K562 (cell line): ENCODE data around the gene SUPT5H. TPM values are rescaled to one million over a fixed set of nuclear protein-coding genes. Genes with fewer than 3 reads are reported as not detected.

Experiments used
- L3MBTL2 ChIP-seq: fragments of 450-650 bp; IDR thresholded peaks from 2 replicates; pipeline ENCODE4 v1.6.1; 2016; ENCODE audit warnings: mild to moderate bottlenecking, moderate library complexity
- polyA plus RNA-seq, 8 experiments: library from polyadenylated mRNA; depleted of rRNA in 4 of 8; stranded (reverse) in 5 of 8; unstranded in 3 of 8; fragments of >200 nt; fragmentation: Nextera tagmentation in 2 of 8; fragmentation: Illumina TruSeq in 1 of 8; extraction: Ambion mirVana in 2 of 8; extraction: Trizol in 1 of 8; gene quantifications; 2 replicates each; pipeline versions ENCODE4 v1.2.1 to v1.2.3, GENCODE V29; 2011 to 2014; ENCODE audit warnings: inconsistent platforms in 1 of 8, missing spikeins in 1 of 8
- total RNA-seq, 7 experiments: library from RNA; depleted of rRNA in 6 of 7; stranded (reverse); fragments of >200 nt in 6 of 7; fragmentation: Illumina TruSeq in 2 of 7; extraction: Trizol in 2 of 7; gene quantifications; 2 replicates each; pipeline versions ENCODE4 v1.2.1 to v1.2.3, GENCODE V29; 2011 to 2021; ENCODE audit warnings: low replicate concordance in 1 of 7
- TF ChIP-seq, protein P1 (sequence below): sonication (generic); formaldehyde crosslinking; IDR thresholded peaks from 2 replicates; pipeline ENCODE4 v1.9.0; 2022; ENCODE audit warnings: mild to moderate bottlenecking, missing genetic modification reagents
- TF ChIP-seq, protein P2 (sequence below): fragments of 450-650 bp; IDR thresholded peaks from 2 replicates; pipeline ENCODE4 v1.6.1; 2016; ENCODE audit warnings: mild to moderate bottlenecking, moderate library complexity
- TF ChIP-seq, protein P3 (sequence below): fragments of 200-800 bp; sonication (Bioruptor generic); IDR thresholded peaks from 2 replicates; pipeline ENCODE4 v1.6.1; 2017; ENCODE audit warnings: missing genetic modification characterization, missing compliant biosample characterization
- TF ChIP-seq, protein P4 (sequence below): fragments of 450-650 bp; IDR thresholded peaks from 2 replicates; pipeline ENCODE4 v1.6.1; 2017; ENCODE audit warnings: antibody characterized with exemption, mild to moderate bottlenecking
- TF ChIP-seq, protein P5 (sequence below): fragments of 450-650 bp; formaldehyde crosslinking; IDR thresholded peaks from 2 replicates; pipeline ENCODE4 v1.4.0; 2022; ENCODE audit warnings: mild to moderate bottlenecking, moderate library complexity
- TF ChIP-seq, protein P6 (sequence below): fragments of 450-650 bp; IDR thresholded peaks from 2 replicates; pipeline ENCODE4 v1.6.1; 2016; ENCODE audit warnings: missing biosample characterization, missing genetic modification characterization

SUPT5H gene
- total and polyA plus RNA-seq, 9 of the 15 experiments (the other 6 are each of a cell fraction or from before 2014, with no cell fraction given), result 13.3 to 85.9 (median 35.9) TPM

DNA sequence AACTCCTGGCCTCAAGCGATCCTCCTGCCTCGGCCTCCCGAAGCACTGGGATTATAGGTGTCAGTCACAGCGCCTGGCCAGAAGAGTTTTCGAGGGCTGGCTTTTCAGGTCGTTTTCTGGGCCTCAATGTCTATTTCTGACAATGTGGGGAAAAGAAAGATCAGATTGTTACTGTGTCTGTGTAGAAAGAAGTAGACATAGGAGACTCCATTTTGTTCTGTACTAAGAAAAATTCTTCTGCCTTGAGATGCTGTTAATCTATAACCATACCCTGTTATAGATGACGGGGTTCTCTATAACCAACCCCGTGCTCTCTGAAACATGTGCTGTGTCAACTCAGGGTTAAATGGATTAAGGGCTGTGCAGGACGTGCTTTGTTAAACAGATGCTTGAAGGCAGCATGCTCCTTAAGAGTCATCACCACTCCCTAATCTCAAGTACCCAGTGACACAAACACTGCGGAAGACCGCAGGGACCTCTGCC, 34.0 kb downstream of the SUPT5H start (continued):
- TF ChIP-seq, protein P1, sequence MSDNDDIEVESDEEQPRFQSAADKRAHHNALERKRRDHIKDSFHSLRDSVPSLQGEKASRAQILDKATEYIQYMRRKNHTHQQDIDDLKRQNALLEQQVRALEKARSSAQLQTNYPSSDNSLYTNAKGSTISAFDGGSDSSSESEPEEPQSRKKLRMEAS, result peak; percentile 79
- peak; percentile 45; the same call in 1 of the 2 replicates for TF ChIP-seq L3MBTL2
- TF ChIP-seq, protein P2, sequence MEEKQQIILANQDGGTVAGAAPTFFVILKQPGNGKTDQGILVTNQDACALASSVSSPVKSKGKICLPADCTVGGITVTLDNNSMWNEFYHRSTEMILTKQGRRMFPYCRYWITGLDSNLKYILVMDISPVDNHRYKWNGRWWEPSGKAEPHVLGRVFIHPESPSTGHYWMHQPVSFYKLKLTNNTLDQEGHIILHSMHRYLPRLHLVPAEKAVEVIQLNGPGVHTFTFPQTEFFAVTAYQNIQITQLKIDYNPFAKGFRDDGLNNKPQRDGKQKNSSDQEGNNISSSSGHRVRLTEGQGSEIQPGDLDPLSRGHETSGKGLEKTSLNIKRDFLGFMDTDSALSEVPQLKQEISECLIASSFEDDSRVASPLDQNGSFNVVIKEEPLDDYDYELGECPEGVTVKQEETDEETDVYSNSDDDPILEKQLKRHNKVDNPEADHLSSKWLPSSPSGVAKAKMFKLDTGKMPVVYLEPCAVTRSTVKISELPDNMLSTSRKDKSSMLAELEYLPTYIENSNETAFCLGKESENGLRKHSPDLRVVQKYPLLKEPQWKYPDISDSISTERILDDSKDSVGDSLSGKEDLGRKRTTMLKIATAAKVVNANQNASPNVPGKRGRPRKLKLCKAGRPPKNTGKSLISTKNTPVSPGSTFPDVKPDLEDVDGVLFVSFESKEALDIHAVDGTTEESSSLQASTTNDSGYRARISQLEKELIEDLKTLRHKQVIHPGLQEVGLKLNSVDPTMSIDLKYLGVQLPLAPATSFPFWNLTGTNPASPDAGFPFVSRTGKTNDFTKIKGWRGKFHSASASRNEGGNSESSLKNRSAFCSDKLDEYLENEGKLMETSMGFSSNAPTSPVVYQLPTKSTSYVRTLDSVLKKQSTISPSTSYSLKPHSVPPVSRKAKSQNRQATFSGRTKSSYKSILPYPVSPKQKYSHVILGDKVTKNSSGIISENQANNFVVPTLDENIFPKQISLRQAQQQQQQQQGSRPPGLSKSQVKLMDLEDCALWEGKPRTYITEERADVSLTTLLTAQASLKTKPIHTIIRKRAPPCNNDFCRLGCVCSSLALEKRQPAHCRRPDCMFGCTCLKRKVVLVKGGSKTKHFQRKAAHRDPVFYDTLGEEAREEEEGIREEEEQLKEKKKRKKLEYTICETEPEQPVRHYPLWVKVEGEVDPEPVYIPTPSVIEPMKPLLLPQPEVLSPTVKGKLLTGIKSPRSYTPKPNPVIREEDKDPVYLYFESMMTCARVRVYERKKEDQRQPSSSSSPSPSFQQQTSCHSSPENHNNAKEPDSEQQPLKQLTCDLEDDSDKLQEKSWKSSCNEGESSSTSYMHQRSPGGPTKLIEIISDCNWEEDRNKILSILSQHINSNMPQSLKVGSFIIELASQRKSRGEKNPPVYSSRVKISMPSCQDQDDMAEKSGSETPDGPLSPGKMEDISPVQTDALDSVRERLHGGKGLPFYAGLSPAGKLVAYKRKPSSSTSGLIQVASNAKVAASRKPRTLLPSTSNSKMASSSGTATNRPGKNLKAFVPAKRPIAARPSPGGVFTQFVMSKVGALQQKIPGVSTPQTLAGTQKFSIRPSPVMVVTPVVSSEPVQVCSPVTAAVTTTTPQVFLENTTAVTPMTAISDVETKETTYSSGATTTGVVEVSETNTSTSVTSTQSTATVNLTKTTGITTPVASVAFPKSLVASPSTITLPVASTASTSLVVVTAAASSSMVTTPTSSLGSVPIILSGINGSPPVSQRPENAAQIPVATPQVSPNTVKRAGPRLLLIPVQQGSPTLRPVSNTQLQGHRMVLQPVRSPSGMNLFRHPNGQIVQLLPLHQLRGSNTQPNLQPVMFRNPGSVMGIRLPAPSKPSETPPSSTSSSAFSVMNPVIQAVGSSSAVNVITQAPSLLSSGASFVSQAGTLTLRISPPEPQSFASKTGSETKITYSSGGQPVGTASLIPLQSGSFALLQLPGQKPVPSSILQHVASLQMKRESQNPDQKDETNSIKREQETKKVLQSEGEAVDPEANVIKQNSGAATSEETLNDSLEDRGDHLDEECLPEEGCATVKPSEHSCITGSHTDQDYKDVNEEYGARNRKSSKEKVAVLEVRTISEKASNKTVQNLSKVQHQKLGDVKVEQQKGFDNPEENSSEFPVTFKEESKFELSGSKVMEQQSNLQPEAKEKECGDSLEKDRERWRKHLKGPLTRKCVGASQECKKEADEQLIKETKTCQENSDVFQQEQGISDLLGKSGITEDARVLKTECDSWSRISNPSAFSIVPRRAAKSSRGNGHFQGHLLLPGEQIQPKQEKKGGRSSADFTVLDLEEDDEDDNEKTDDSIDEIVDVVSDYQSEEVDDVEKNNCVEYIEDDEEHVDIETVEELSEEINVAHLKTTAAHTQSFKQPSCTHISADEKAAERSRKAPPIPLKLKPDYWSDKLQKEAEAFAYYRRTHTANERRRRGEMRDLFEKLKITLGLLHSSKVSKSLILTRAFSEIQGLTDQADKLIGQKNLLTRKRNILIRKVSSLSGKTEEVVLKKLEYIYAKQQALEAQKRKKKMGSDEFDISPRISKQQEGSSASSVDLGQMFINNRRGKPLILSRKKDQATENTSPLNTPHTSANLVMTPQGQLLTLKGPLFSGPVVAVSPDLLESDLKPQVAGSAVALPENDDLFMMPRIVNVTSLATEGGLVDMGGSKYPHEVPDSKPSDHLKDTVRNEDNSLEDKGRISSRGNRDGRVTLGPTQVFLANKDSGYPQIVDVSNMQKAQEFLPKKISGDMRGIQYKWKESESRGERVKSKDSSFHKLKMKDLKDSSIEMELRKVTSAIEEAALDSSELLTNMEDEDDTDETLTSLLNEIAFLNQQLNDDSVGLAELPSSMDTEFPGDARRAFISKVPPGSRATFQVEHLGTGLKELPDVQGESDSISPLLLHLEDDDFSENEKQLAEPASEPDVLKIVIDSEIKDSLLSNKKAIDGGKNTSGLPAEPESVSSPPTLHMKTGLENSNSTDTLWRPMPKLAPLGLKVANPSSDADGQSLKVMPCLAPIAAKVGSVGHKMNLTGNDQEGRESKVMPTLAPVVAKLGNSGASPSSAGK, result 0 out of 2 replicates have a peak, but pooled peaks have one; percentile 45
- TF ChIP-seq, protein P3, sequence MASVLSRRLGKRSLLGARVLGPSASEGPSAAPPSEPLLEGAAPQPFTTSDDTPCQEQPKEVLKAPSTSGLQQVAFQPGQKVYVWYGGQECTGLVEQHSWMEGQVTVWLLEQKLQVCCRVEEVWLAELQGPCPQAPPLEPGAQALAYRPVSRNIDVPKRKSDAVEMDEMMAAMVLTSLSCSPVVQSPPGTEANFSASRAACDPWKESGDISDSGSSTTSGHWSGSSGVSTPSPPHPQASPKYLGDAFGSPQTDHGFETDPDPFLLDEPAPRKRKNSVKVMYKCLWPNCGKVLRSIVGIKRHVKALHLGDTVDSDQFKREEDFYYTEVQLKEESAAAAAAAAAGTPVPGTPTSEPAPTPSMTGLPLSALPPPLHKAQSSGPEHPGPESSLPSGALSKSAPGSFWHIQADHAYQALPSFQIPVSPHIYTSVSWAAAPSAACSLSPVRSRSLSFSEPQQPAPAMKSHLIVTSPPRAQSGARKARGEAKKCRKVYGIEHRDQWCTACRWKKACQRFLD (CRISPR knock-in tag), result peak; percentile 54; the same call in 1 of the 2 replicates
- TF ChIP-seq, protein P4, sequence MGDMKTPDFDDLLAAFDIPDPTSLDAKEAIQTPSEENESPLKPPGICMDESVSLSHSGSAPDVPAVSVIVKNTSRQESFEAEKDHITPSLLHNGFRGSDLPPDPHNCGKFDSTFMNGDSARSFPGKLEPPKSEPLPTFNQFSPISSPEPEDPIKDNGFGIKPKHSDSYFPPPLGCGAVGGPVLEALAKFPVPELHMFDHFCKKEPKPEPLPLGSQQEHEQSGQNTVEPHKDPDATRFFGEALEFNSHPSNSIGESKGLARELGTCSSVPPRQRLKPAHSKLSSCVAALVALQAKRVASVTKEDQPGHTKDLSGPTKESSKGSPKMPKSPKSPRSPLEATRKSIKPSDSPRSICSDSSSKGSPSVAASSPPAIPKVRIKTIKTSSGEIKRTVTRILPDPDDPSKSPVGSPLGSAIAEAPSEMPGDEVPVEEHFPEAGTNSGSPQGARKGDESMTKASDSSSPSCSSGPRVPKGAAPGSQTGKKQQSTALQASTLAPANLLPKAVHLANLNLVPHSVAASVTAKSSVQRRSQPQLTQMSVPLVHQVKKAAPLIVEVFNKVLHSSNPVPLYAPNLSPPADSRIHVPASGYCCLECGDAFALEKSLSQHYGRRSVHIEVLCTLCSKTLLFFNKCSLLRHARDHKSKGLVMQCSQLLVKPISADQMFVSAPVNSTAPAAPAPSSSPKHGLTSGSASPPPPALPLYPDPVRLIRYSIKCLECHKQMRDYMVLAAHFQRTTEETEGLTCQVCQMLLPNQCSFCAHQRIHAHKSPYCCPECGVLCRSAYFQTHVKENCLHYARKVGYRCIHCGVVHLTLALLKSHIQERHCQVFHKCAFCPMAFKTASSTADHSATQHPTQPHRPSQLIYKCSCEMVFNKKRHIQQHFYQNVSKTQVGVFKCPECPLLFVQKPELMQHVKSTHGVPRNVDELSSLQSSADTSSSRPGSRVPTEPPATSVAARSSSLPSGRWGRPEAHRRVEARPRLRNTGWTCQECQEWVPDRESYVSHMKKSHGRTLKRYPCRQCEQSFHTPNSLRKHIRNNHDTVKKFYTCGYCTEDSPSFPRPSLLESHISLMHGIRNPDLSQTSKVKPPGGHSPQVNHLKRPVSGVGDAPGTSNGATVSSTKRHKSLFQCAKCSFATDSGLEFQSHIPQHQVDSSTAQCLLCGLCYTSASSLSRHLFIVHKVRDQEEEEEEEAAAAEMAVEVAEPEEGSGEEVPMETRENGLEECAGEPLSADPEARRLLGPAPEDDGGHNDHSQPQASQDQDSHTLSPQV, result peak; percentile 98
- TF ChIP-seq, protein P5, sequence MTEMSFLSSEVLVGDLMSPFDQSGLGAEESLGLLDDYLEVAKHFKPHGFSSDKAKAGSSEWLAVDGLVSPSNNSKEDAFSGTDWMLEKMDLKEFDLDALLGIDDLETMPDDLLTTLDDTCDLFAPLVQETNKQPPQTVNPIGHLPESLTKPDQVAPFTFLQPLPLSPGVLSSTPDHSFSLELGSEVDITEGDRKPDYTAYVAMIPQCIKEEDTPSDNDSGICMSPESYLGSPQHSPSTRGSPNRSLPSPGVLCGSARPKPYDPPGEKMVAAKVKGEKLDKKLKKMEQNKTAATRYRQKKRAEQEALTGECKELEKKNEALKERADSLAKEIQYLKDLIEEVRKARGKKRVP (CRISPR knock-in tag), result peak; percentile 62
- TF ChIP-seq, protein P6, sequence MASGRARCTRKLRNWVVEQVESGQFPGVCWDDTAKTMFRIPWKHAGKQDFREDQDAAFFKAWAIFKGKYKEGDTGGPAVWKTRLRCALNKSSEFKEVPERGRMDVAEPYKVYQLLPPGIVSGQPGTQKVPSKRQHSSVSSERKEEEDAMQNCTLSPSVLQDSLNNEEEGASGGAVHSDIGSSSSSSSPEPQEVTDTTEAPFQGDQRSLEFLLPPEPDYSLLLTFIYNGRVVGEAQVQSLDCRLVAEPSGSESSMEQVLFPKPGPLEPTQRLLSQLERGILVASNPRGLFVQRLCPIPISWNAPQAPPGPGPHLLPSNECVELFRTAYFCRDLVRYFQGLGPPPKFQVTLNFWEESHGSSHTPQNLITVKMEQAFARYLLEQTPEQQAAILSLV, result peak; percentile 58; the same call in 1 of the 2 replicates
